BLaER1 (cell line): ENCODE data around the gene NSD1.
A peak's percentile ranks its signal among the peaks of the same experiment; 100 is the strongest.

ENCODE experiments used
- H3K27ac ChIP-seq: shearing (Covaris generic); formaldehyde crosslinking; 2 replicates; pipeline ENCODE4 v1.8.1; 2022
- H3K27me3 ChIP-seq: shearing (Covaris generic); formaldehyde crosslinking; 2 replicates; pipeline ENCODE4 v1.8.1; 2022
- H3K36me3 ChIP-seq: shearing (Covaris generic); formaldehyde crosslinking; 2 replicates; pipeline ENCODE4 v1.8.1; 2022
- H3K4me1 ChIP-seq: shearing (Covaris generic); formaldehyde crosslinking; 2 replicates; pipeline ENCODE4 v1.8.1; 2022
- H3K4me2 ChIP-seq: shearing (Covaris generic); formaldehyde crosslinking; 2 replicates; pipeline ENCODE4 v1.8.1; 2022
- H3K4me3 ChIP-seq: shearing (Covaris generic); formaldehyde crosslinking; 2 replicates; pipeline ENCODE4 v1.8.1; 2022
- H3K9ac ChIP-seq: shearing (Covaris generic); formaldehyde crosslinking; 2 replicates; pipeline ENCODE4 v1.8.1; 2022
- H3K9me3 ChIP-seq: shearing (Covaris generic); formaldehyde crosslinking; 2 replicates; pipeline ENCODE4 v1.8.1; 2022
- H4K20me1 ChIP-seq: shearing (Covaris generic); formaldehyde crosslinking; 2 replicates; pipeline ENCODE4 v1.8.1; 2022
- Cebpa-rat ChIP-seq: shearing (Covaris generic); IDR thresholded peaks from 2 replicates; pipeline ENCODE4 v1.8.1; 2022

Gene NSD1, protein sequence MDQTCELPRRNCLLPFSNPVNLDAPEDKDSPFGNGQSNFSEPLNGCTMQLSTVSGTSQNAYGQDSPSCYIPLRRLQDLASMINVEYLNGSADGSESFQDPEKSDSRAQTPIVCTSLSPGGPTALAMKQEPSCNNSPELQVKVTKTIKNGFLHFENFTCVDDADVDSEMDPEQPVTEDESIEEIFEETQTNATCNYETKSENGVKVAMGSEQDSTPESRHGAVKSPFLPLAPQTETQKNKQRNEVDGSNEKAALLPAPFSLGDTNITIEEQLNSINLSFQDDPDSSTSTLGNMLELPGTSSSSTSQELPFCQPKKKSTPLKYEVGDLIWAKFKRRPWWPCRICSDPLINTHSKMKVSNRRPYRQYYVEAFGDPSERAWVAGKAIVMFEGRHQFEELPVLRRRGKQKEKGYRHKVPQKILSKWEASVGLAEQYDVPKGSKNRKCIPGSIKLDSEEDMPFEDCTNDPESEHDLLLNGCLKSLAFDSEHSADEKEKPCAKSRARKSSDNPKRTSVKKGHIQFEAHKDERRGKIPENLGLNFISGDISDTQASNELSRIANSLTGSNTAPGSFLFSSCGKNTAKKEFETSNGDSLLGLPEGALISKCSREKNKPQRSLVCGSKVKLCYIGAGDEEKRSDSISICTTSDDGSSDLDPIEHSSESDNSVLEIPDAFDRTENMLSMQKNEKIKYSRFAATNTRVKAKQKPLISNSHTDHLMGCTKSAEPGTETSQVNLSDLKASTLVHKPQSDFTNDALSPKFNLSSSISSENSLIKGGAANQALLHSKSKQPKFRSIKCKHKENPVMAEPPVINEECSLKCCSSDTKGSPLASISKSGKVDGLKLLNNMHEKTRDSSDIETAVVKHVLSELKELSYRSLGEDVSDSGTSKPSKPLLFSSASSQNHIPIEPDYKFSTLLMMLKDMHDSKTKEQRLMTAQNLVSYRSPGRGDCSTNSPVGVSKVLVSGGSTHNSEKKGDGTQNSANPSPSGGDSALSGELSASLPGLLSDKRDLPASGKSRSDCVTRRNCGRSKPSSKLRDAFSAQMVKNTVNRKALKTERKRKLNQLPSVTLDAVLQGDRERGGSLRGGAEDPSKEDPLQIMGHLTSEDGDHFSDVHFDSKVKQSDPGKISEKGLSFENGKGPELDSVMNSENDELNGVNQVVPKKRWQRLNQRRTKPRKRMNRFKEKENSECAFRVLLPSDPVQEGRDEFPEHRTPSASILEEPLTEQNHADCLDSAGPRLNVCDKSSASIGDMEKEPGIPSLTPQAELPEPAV (N-terminal part only)

DNA sequence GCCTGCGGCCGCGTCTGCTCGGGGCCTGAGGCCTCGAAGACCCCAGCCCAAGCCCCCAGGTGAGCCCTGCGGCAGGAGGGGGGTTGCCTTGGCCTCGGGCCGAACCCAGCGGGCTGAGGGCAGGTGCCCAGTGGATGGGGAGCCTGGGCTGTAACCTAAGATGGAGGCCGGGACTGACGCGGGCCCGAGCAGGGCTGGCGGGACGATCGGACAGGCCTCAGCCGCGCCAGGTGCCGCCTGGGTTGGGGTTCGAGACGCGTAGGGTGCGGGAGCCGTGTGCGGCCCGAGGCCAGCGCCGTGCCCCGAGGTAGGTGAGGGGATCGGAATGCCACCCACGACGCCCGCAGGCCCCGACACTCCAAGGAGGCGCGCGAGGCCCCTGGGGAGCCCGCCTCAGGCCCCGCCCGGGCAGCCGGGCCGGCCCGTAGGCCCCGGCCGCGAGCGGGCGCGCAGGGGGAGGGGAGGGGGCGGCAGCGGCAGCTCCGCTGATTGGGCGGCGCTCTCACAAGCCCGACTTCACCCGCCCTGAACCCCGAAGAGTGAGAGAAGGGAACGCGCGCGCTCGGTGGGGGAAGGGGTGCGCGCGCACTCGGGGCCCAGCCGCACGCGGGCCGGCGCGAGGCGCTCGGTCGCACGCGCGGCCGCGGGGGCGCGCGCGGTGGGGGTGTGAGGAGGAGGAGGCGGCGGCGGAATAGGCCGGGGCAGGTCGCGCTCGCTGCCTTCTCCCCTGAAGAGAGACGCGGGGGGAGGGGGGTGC is at the start of gene NSD1:
TSS of gene NSD1 (plus strand) at position 678 of the 757 bp plus-strand sequence. CDS start 1,331 bp downstream, outside the sequence.
- Histone ChIP-seq H3K9me3 (no peaks in the 10 kb centered on the region), H3K9ac (peak within 1 kb of the TSS; percentile 93), H3K27ac (peak within 1 kb of the TSS; percentile 95), H3K4me1 (peaks cover 64% of the 10 kb centered on the region), H4K20me1 (peaks cover 15% of the 10 kb centered on the region), H3K4me3 (peak within 1 kb of the TSS; percentile 83), H3K4me2 (peak within 1 kb of the TSS; percentile 99), H3K36me3 (peaks cover 31% of the 10 kb centered on the region), H3K27me3 (no peaks in the 10 kb centered on the region)
- TF ChIP-seq Cebpa-rat, result no peak

DNA sequence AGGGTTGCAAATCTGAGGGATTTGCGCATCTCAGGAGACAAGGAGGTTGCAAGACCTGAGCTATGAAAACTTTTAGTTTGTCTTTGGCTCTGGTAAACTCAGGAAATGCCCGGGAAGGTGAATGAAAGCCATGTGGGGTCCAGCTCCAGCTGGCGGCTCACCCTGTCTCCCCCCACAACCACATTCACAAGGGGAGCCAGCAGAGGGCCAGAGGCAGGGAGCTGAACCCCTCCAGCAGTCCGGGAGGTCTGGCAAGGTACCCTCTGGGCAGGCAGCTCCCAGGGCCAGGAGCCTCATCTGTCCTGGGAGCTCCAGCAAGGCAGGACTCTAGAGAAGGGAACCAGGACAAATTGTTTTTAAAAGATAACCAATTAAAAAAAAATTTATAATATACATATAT is 49.4 kb upstream of the NSD1 start:
- no peak for TF ChIP-seq Cebpa-rat
- no peaks in the 10 kb centered on the region for H3K9me3 ChIP-seq
- H3K4me3 ChIP-seq, result no peak overlapping the region
- H3K4me1 ChIP-seq, result peaks cover 53% of the 10 kb centered on the region
- no peak overlapping the region for H3K9ac ChIP-seq
- no peaks in the 10 kb centered on the region for H3K36me3 ChIP-seq
- no peaks in the 10 kb centered on the region for H4K20me1 ChIP-seq
- no peak overlapping the region for H3K27ac ChIP-seq
- H3K27me3 ChIP-seq, result no peaks in the 10 kb centered on the region
- no peak overlapping the region; the same call in 1 of the 2 replicates for H3K4me2 ChIP-seq

DNA sequence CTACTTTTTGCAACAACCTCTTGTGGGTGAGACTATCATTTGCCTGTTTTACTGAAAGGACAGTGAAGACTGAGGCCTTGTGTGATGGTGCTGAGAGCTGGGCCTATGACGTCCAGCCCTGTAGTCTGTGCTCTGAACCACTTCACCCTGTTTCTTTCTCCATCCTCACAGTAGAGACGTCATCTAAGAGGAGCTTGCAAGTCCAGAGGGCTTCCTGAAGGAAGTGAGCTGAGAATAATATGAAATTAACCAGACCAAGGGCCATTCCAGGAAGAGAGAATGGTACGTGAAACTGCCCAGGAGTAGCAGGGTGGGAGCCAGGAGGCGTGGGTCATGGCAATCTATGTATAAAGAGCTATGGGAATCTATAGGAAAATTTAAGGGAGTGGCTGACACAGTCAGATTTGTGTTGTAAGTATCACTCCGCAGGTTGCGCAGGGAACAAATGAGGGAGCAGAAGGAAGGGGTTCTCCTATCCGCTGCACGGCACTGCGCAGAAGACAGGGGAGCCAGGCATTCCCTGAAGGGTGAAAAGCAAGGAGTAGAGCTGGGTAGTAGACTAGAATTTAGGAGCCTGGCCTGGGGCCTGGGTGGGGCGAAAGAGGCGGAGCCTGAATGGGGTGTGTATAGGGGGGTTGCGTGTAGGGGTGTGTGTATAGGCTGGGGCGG is 47.5 kb upstream of the NSD1 start:
- Histone ChIP-seq H4K20me1 (no peaks in the 10 kb centered on the region), H3K27ac (peak overlapping the region; percentile 28; the same call in 1 of the 2 replicates), H3K36me3 (no peaks in the 10 kb centered on the region), H3K9ac (no peak overlapping the region), H3K27me3 (no peaks in the 10 kb centered on the region), H3K9me3 (no peaks in the 10 kb centered on the region), H3K4me2 (peak overlapping the region; percentile 73), H3K4me1 (peaks cover 58% of the 10 kb centered on the region), H3K4me3 (no peak overlapping the region)
- TF ChIP-seq Cebpa-rat, result no peak

DNA sequence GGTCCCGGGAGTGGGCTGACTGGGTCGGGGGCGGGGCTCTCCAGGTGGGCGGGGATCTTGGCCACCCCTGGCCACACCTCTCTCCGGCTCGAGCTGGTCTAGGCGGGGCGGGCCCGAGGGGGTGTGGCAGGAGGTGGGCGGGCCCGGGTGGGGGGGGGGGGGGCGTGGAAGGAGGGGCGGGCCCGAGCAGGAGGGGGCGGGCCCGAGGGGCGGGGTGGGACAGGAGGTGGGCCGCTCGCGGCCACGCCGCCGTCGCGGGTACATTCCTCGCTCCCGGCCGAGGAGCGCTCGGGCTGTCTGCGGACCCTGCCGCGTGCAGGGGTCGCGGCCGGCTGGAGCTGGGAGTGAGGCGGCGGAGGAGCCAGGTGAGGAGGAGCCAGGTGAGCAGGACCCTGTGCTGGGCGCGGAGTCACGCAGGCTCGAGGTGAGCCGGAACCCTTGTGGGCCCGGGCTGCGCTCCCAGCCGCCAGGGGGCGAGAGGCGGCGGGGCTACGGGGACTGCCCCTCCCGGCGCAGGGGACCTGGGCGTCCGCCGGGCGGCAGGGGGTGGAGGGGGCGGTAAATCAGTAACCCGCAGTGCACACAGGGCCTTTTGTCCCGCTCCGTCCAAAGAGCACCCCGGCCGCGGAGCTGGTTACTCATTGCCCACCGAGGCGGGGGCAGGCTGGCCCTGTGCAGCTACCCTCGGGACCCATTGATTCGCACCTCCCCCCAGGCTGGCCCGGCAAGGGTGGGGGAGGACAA is 46.7 kb upstream of the NSD1 start, which contains the start of gene FGFR4:
TSS of gene FGFR4 (plus strand) at position 262 of the 744 bp plus-strand sequence. CDS start 2,688 bp downstream, outside the sequence.
- Histone ChIP-seq H3K36me3 (no peaks in the 10 kb centered on the region), H3K9ac (peak within 1 kb of the TSS; percentile 68; the same call in 1 of the 2 replicates), H3K27ac (peak within 1 kb of the TSS; percentile 56; the same call in 1 of the 2 replicates), H3K27me3 (no peaks in the 10 kb centered on the region), H3K4me3 (peak within 1 kb of the TSS; percentile 64), H3K9me3 (no peaks in the 10 kb centered on the region), H3K4me2 (peak within 1 kb of the TSS; percentile 82), H4K20me1 (no peaks in the 10 kb centered on the region), H3K4me1 (peaks cover 58% of the 10 kb centered on the region)
- TF ChIP-seq Cebpa-rat, result no peak

DNA sequence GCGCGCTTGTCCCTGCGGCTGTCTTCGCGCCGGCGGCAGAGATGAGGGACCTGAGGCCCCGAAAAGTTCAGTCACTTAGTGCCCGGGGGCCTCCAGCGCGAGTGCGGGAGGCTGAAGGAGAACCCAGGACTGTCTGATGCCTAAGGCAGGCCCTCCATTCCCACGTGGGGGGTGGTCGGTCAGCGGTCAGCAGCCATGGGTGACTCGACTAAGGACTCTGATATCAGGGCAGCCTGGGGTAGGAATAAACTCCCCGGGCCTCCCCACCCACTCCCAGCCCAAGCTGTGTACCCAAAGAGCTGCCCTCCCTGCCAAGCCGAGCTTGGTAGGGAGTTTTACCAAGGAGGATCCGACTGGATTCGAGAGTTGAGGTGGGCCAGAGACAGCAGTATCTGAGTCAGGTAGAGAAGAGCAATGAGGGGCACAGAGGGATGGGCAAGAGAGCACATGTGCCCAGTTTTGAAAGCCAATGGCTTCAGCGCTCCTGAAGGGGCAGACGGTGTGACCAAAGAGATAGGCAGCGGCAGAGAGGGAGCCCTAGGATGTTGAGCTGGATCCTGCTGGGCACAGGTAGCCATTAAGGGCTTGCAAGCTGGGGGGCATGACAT is 46.1 kb upstream of the NSD1 start:
- Histone ChIP-seq H3K9ac (peak overlapping the region; percentile 68; the same call in 1 of the 2 replicates), H3K4me2 (peak overlapping the region; percentile 82), H3K4me1 (peaks cover 58% of the 10 kb centered on the region), H3K4me3 (peak overlapping the region; percentile 64), H3K9me3 (no peaks in the 10 kb centered on the region), H3K27me3 (no peaks in the 10 kb centered on the region), H3K27ac (peak overlapping the region; percentile 56; the same call in 1 of the 2 replicates), H3K36me3 (no peaks in the 10 kb centered on the region), H4K20me1 (no peaks in the 10 kb centered on the region)
- TF ChIP-seq Cebpa-rat, result no peak

DNA sequence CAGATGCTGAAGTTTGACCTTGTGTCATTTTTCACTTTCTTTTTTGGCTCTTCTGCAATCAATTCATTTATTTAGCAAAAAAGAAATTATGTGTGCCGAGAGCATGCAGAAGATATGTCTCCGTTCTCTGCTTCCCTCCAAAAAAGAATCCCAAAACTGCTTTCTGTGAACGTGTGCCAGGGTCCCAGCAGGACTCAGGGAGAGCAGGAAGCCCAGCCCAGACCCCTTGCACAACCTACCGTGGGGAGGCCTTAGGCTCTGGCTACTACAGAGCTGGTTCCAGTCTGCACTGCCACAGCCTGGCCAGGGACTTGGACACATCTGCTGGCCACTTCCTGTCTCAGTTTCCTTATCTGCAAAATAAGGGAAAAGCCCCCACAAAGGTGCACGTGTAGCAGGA is 44.4 kb upstream of the NSD1 start:
- no peaks in the 10 kb centered on the region for H3K27me3 ChIP-seq
- H3K9me3 ChIP-seq, result no peaks in the 10 kb centered on the region
- no peak for TF ChIP-seq Cebpa-rat
- peaks cover 55% of the 10 kb centered on the region for H3K4me1 ChIP-seq
- H3K4me3 ChIP-seq, result no peak overlapping the region
- H3K27ac ChIP-seq, result no peak overlapping the region
- H3K4me2 ChIP-seq, result peak overlapping the region; percentile 75
- H4K20me1 ChIP-seq, result no peaks in the 10 kb centered on the region
- H3K9ac ChIP-seq, result peak overlapping the region; percentile 26; the same call in 1 of the 2 replicates
- H3K36me3 ChIP-seq, result no peaks in the 10 kb centered on the region

DNA sequence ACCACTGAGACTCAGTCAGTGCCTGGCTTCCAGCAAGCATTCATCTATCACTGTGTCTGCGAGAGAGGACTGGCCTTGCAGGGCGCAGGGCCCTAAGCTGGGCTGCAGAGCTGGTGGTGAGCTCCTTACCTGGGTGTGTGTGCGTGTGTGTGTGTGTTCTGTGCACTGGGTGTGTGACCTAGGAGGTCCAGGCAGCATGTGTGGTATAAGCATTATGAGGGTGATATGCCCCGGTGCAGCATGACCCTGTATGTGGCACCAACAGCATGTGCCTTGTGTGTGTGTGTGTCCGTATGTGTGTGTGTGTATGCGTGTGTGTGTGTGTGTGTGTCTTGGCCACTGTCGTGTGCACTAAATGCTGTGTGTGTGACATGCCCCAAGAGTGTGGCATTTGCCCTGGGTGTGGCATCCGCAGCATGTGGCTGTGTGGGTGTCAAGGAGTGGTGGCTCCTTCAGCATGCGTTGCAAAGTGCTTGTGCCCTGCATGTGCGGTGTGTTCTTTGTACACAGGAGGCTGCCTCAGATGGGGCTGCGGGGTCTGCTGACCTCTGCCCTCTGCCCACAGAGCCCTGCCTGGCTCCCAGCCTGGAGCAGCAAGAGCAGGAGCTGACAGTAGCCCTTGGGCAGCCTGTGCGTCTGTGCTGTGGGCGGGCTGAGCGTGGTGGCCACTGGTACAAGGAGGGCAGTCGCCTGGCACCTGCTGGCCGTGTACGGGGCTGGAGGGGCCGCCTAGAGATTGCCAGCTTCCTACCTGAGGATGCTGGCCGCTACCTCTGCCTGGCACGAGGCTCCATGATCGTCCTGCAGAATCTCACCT is 43.5 kb upstream of the NSD1 start:
- H3K4me1 ChIP-seq, result peaks cover 53% of the 10 kb centered on the region
- no peak overlapping the region for H3K27ac ChIP-seq
- H3K36me3 ChIP-seq, result no peaks in the 10 kb centered on the region

More for the DNA sequence above, 43.5 kb upstream of the NSD1 start:
- peak overlapping the region; percentile 75 for H3K4me2 ChIP-seq
- no peak for TF ChIP-seq Cebpa-rat
- no peak overlapping the region for H3K4me3 ChIP-seq
- H3K9me3 ChIP-seq, result no peaks in the 10 kb centered on the region
- H3K27me3 ChIP-seq, result no peaks in the 10 kb centered on the region
- H3K9ac ChIP-seq, result peak overlapping the region; percentile 26; the same call in 1 of the 2 replicates
- no peaks in the 10 kb centered on the region for H4K20me1 ChIP-seq
